Endodermal cell (in vitro differentiated cells): Measurements from ENCODE around the gene ARMC3. TPM values are rescaled to one million over a fixed set of nuclear protein-coding genes. Genes with fewer than 3 reads are reported as not detected.
"Not testable (repeated sequence)": the region's sequence is repeated elsewhere in the genome, so short reads cannot be mapped to it uniquely, and the experiment has no call there.

ENCODE experiments used
- DNase-seq: peaks from one replicate; pipeline ENCODE4 v3.0.0-alpha.2; 2017
- H3K27ac ChIP-seq: 2 replicates; pipeline ENCODE4 v1.5.1; 2013; ENCODE audit warnings: mild to moderate bottlenecking, low read depth, low read length, moderate library complexity
- H3K27me3 ChIP-seq: 2 replicates; pipeline ENCODE4 v1.6.1; 2013; ENCODE audit warnings: mild to moderate bottlenecking, low read length, moderate library complexity; ENCODE audit not compliant: insufficient read depth, control insufficient read depth, poor library complexity, severe bottlenecking
- H3K36me3 ChIP-seq: 2 replicates; pipeline ENCODE4 v1.7.0; 2013; ENCODE audit warnings: mild to moderate bottlenecking, low read length, moderate library complexity; ENCODE audit not compliant: control insufficient read depth, insufficient read depth
- H3K4me1 ChIP-seq: one replicate; pipeline ENCODE4 v1.7.0; 2013; ENCODE audit warnings: low read length; ENCODE audit not compliant: control insufficient read depth, insufficient read depth
- H3K4me3 ChIP-seq: 2 replicates; pipeline ENCODE4 v1.5.1; 2013; ENCODE audit warnings: mild to moderate bottlenecking, low read length, moderate library complexity
- H3K9ac ChIP-seq: 2 replicates; pipeline ENCODE4 v1.6.1; 2013; ENCODE audit warnings: mild to moderate bottlenecking, low read length, moderate library complexity; ENCODE audit not compliant: poor library complexity, severe bottlenecking; ENCODE audit errors: extremely low read depth
- H3K9me3 ChIP-seq: 2 replicates; pipeline ENCODE4 v1.6.1; 2013; ENCODE audit warnings: mild to moderate bottlenecking, low read length, moderate library complexity; ENCODE audit not compliant: control insufficient read depth
- H3K27ac Mint-ChIP-seq: 2 replicates; pipeline ENCODE4 v1.8.0; 2020; ENCODE audit warnings: mixed read lengths
- H3K27me3 Mint-ChIP-seq: 2 replicates; pipeline ENCODE4 v1.8.0; 2021; ENCODE audit warnings: mild to moderate bottlenecking, mixed read lengths; ENCODE audit not compliant: insufficient read depth
- H3K36me3 Mint-ChIP-seq: 2 replicates; pipeline ENCODE4 v1.8.0; 2020; ENCODE audit warnings: low read depth, mixed read lengths
- H3K4me1 Mint-ChIP-seq: 2 replicates; pipeline ENCODE4 v1.8.0; 2020; ENCODE audit warnings: mixed read lengths
- H3K4me3 Mint-ChIP-seq: 2 replicates; pipeline ENCODE4 v1.8.0; 2020; ENCODE audit warnings: mild to moderate bottlenecking, moderate library complexity, mixed read lengths
- H3K9me3 Mint-ChIP-seq: 2 replicates; pipeline ENCODE4 v1.8.0; 2020; ENCODE audit warnings: mild to moderate bottlenecking, mixed read lengths
- CTCF ChIP-seq: fragments of 200-600 bp; sonication (generic); conservative IDR thresholded peaks from 2 replicates; pipeline ENCODE4 v1.5.0; 2021; ENCODE audit warnings: antibody characterized with exemption, mild to moderate bottlenecking
- WGBS, 2 experiments: methylation state at CpG; one replicate each; pipeline versions ENCODE4 v1.1.5 to v1.1.7; 2013; ENCODE audit warnings: missing lambda C conversion rate in 2 of 2, mixed read lengths in 1 of 2; ENCODE audit not compliant: insufficient coverage in 1 of 2, insufficient read length in 1 of 2; 5-methylcytosine and 5-hydroxymethylcytosine counted together
- total RNA-seq, 2 donors: library from RNA; stranded (reverse); fragmentation: NEBNext Ultra II Directional in 1 of 2; extraction: Animal tissue kit (Norgen Biotek cat#: 25700) in 1 of 2; gene quantifications; 2 replicates in 1 of 2; 3 replicates in 1 of 2; pipeline ENCODE4 v1.2.1, GENCODE V29; 2021

Gene ARMC3
- total RNA-seq, 2 donors from 2014 or later, result 2.0 to 3.0 TPM

- Mint-ChIP-seq H3K4me1 (peaks cover 2% of the 10 kb centered on the region), H3K9me3 (no peaks in the 10 kb centered on the region), H3K4me3 (no peak overlapping the region), H3K36me3 (no peaks in the 10 kb centered on the region), H3K27me3 (no peaks in the 10 kb centered on the region), H3K27ac (no peak overlapping the region)
- TF ChIP-seq CTCF, result no peak
- Histone ChIP-seq H3K27me3 (no peaks in the 10 kb centered on the region), H3K4me3 (no peak overlapping the region), H3K4me1 (no peaks in the 10 kb centered on the region), H3K9ac (no peak overlapping the region), H3K27ac (no peak overlapping the region), H3K36me3 (no peaks in the 10 kb centered on the region), H3K9me3 (no peaks in the 10 kb centered on the region)
- DNase-seq, result no peak
- WGBS, 2 experiments, result 90 to 93% methylated on average over 9 to 12 of the region's 12 CpGs
Observed at GRCh38 chr10:23067337-23067736, 139.5 kb downstream of the ARMC3 start.

GRCh38 chr10:23067939-23068775 lies 140.3 kb downstream of the ARMC3 start:
- H3K27me3 ChIP-seq, result no peaks in the 10 kb centered on the region
- H3K9ac ChIP-seq, result no peak overlapping the region
- H3K9me3 ChIP-seq, result no peaks in the 10 kb centered on the region
- H3K4me3 Mint-ChIP-seq, result no peak overlapping the region
- no peaks in the 10 kb centered on the region for H3K9me3 Mint-ChIP-seq
- H3K27ac ChIP-seq, result no peak overlapping the region
- H3K27ac Mint-ChIP-seq, result no peak overlapping the region
- peaks cover 2% of the 10 kb centered on the region for H3K4me1 Mint-ChIP-seq
- H3K4me3 ChIP-seq, result no peak overlapping the region
- no peaks in the 10 kb centered on the region for H3K36me3 Mint-ChIP-seq
- H3K27me3 Mint-ChIP-seq, result no peaks in the 10 kb centered on the region
- no peaks in the 10 kb centered on the region for H3K36me3 ChIP-seq
- peak; percentile 91 for DNase-seq
- no peaks in the 10 kb centered on the region for H3K4me1 ChIP-seq
- 60 to 75% methylated on average over 10 to 16 of the region's 16 CpGs for WGBS, 2 experiments
- peak; percentile 84 for TF ChIP-seq CTCF

GRCh38 chr10:23069019-23069815 lies 141.4 kb downstream of the ARMC3 start:
- no peak for TF ChIP-seq CTCF
- H3K27ac Mint-ChIP-seq, result no peak overlapping the region
- no peak overlapping the region for H3K4me3 Mint-ChIP-seq
- Histone ChIP-seq H3K27me3 (no peaks in the 10 kb centered on the region), H3K4me1 (no peaks in the 10 kb centered on the region), H3K27ac (no peak overlapping the region), H3K36me3 (no peaks in the 10 kb centered on the region), H3K4me3 (no peak overlapping the region), H3K9ac (no peak overlapping the region), H3K9me3 (no peaks in the 10 kb centered on the region)
- H3K9me3 Mint-ChIP-seq, result no peaks in the 10 kb centered on the region
- no peaks in the 10 kb centered on the region for H3K4me1 Mint-ChIP-seq
- H3K36me3 Mint-ChIP-seq, result no peaks in the 10 kb centered on the region
- no peak for DNase-seq
- no peaks in the 10 kb centered on the region for H3K27me3 Mint-ChIP-seq
- WGBS, 2 experiments, result 87 to 92% methylated on average over 7 to 10 of the region's 10 CpGs

- H3K27me3 ChIP-seq, H3K4me1 ChIP-seq, H3K9me3 Mint-ChIP-seq, H3K36me3 ChIP-seq, H3K4me3 ChIP-seq, H3K27me3 Mint-ChIP-seq, DNase-seq, H3K27ac Mint-ChIP-seq, H3K27ac ChIP-seq, H3K9ac ChIP-seq, H3K4me3 Mint-ChIP-seq, H3K9me3 ChIP-seq, H3K4me1 Mint-ChIP-seq, H3K36me3 Mint-ChIP-seq: not testable (repeated sequence)
- WGBS, 2 experiments, result 89 to 93% methylated on average over 11 to 12 of the region's 12 CpGs
Observed at GRCh38 chr10:23070092-23070912, 142.4 kb downstream of the ARMC3 start.
